Activated CD8-positive, alpha-beta memory T cell treated with anti-CD3 and anti-CD28 coated beads for 1 hour (primary cell): Measurements from ENCODE around the gene SOX6.

Experiments used
- DNase-seq, 2 donors: peaks; one replicate each; pipeline ENCODE4 v3.0.0-alpha.2; 2020; ENCODE audit warnings: low read depth in 1 of 2; ENCODE audit errors: extremely low read depth in 1 of 2

The SOX6 gene

GRCh38 chr11:16013649-16014275 is 342.6 kb downstream of the SOX6 start:
- DNase-seq = no peak

DNA sequence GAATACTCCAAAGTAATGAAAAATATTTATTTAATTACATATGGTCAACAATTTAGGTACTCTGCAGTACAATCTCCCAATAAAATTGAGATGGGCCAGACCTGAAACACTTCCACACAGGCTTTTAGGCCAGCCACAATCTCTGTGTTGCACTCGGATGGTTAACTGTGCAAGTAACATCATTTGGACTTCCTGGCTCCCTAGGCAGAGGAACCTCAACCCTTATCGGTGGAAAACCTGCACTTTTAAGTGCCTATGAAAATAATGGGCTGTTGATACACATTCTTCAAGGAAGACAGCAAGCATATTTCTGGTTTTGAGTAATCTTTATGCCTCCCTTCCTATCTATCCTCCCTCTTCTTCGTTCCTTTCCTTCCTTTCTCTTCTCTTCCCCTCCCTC is 343.1 kb downstream of the SOX6 start:
- no peak for DNase-seq

DNA sequence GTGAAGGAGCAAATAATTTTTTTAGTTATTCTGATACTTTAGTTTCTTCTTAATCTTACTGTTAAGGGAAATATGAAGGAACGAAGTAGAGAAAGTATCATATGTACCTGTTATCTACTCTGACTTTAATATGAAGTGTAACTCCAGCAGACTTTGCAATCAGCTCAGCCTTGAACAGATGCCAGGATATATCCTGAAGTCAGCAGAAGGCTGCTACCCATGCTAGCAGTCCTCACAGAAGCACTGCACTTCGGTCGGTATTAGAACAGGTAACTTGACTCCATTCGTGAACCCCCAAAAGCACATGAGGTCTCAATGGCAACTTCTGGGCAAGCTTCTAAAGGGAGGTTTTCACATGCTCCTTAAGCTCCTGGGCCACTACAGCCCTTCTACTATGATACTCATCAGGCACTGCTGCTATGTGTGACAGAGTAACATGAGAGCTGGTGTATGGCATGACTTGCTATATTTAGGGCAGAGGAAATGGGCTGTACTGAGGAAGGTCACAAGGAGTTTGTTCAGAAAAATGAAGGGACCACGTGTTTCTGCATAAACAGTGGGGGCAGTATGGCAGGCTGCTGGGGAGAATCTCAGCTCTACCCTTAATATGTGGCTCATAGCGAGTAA is 344.1 kb downstream of the SOX6 start:
- no peak for DNase-seq

DNA sequence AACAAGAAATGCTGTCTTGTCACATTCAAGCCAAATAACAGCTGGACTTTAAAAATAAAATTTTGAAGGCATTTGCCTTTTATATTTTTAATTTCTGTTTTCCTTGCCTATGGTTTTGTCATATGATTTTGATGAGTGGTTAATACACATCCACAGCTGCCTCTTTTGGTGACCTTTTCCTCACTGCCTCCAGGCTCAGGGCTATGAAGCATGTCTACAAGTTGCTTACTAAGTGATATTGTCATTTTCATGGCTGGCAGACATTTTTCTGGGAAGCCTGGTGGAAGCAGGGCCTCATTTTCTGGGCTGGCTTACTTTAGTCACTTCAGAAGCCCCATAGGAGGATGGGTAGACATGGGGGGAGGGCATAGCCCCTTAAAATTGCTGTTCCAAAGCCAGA is 344.9 kb downstream of the SOX6 start:
- no peak for DNase-seq

DNA sequence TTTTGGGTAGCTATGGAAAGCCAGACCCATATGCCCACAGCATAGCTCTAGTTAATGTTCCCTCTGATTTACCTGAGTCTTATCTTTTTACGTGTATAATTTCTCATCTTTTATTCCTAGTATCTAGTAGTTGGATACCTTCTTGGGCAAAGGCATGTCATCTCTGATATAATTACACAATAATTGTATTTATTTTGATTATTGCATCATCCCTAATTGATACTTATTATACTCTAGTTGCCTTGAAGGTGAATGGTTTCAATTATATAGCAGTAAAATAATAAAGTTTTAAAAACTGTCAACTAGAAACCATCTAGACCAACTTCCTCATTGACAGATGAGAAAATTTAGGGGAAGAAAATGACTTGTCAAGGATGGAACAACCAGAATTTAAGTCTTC is 347.3 kb downstream of the SOX6 start:
- no peak for DNase-seq

- no peak for DNase-seq
These were observed 348.8 kb downstream of the SOX6 start for GRCh38 chr11:16007514-16007913.

GRCh38 chr11:16002942-16003341 is 353.4 kb downstream of the SOX6 start:
- no peak for DNase-seq

- DNase-seq = no peak
These were observed 354.4 kb downstream of the SOX6 start for GRCh38 chr11:16001899-16002426.

DNA sequence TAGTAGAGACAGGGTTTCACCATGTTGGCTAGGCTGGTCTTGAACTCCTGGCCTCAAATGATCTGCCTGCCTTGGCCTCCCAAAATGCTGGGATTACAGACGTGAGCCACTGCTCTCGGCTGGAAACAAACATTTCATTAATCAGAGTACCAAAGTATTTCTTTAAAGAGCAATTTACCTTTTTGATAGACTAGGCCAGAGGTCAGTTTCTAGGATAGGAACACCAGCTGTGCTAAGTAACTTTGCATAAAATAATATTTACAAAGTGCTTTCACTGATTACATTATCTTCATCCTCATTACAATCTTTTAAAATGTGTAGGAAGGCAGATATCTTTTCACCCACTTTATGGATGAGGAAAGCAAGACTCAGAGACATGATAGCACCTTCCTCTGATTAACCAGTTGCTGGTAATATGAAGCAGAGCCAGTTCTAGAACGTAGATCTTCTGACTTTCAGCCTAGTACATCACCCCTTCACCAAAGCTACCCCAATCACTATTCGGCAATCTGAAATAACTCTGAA is 355.2 kb downstream of the SOX6 start:
- no peak for DNase-seq

DNA sequence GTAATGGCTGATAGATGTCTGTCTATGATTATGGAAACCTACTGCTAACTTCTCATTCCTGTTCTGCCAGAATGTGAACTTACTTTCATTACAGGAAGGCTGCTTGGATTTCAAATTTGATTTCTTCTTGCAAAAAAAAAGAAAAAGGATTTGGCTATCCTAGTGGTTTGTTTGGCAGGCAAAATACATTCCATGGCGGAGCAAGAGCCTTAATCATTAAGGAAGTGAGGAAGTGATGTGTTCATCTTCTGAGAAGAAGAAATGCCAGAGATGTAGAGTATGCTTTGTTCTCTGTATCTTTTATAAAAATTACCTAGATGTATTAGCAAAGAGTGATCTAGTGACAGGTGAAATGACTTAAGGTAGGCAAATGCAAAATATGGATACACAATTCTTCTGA is 356.3 kb downstream of the SOX6 start:
- DNase-seq = no peak

GRCh38 chr11:15993345-15993744 is 363.0 kb downstream of the SOX6 start:
- no peak for DNase-seq

DNA sequence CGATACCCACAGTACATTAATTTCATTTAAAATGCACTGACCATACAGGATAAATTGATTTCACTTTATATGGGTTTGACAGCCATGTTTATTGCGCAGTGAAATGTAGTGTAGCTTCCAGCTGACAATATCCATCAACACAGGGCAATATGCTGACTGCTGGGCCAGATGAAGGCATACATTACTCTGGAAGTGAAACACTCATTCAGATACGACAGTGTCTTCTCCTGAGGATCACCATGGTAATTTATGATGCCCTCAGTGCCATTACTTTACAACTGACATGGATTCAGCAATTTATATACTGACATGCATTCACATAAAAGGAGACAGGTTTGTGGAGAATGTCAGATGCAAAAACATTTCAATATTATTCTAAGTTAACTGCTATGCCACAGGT is 365.1 kb downstream of the SOX6 start:
- no peak for DNase-seq

DNA sequence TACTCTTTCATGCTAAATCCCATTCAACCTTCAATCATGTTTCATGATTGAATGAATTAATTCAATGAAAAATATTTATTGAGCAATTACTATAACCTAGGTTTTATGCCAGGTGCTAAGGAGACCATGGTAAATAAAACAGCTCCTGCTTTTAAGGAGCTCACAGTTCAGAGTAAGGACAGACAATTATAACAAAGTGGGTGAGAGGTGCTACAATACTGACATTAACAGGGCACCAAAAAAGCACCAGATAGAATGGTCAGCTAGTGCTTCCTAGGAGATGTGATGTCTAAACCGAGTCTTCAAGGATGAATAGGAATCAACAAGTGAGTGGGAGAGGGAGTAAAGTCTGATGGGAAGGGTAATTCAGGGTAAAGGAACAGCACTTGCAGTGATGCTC is 366.7 kb downstream of the SOX6 start:
- no peak for DNase-seq

DNA sequence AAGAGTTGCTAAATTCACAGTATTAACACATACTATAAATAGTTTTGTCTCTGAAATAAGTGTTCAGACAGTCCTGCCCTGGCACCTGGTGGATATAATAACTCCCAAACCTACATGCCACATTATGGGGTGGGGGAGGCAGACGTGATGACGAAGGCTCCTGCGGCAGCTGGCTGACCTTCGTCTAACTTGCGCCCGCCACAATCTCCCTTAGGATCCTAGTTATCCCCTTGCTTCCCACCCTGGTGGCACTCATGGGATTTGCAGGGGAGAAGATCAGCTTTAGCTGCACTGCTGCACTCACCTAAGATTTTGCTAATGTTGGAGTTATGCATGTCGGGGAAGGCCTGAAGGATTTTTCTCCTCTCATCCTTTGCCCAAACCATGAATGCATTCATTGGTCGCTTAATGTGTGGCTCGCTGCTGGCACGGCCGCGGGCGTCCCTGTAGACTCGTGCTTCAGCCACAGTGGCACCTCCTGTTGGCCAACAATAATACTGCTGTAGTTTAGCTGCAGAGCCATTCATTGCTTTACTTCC is 367.6 kb downstream of the SOX6 start:
- DNase-seq = no peak

DNA sequence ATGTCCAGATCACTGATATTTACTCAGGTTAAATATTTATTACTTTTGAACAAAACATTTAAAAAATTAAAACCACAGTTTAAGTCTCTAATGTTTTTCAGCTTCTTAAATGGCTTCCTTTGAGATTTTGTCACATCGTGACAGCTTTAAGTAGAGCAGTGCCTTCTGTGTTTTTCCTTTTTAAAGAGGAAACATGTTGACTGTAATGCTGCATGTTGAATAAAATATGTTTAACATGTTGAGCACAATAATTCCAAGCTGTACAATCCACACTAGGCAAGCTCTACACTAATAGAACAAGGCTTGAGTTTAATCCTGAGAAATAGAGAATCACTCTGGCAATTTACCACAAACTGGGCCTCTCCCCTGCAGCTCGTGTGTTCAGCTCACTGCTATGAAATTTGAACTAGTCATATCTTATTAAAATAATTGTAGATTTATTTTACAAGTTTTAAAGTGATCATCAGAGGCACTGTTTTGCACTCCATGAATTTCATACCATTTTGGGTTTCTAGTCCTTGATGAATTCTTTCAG is 368.3 kb downstream of the SOX6 start:
- DNase-seq = no peak

DNA sequence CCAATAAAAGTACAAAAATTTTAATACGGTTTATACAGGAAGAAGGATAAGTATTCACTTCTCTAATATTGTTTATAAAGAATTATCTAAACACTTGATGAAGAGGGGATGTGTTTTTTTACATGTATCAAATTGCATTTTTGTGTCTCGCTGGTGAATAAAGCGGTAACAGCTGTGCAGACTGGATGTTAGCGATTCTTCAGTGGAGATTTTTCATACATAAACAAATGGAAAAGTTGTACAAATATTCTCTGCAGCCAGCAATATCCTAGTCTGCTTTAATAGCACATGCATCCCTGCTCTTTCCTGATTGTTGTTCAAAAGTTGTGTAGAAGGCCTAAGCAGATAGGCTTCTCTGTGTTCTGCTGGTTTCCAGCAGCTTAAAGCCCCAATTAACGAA is 369.3 kb downstream of the SOX6 start:
- DNase-seq = no peak

DNA sequence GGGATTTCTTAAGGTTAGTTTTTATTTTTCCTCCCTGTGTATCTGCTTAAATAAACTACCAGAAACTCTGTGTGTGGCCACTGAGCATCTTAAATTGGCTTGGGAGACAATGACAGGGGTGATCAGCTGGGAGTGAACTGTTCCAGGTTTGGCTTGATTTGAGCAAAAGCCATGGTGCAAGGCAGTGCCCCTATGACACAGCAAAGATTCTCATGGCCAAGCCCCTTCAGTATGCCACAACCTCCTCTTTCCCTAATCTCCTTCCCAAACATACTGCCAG is 370.5 kb downstream of the SOX6 start:
- DNase-seq = no peak

DNA sequence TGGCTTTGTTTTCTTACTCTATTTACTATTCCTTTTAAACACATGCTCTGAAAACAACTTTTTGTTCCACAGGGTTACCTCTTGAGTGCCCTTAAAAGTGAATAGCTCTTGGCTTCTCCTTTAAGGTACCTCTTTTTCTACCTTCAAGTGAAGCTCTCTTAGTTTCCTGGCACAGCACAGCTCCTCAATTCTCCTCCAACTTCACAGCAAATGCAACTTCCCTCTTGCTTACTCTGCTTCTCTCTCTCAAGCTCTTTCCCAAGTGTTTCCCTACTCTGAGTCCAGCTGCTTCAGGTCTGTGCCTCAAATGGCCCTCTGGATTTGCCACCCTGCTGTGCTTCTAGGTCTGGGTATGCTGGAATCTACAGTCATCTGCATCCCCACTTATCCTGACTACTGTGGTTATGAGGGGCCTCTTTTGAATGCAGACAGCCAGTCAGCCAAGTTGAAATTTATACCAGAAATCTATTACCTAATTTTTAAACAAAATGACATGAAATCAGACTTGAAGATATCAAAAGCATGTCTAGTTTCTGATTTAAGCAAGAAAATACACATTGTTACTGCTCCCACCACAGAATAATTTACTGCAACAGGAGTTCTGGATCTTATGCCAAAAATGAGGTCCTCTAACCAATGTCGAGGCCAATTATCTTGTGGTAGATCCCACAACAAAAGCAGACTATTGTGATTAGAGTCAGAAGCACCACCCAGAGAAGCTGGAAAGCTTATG is 371.1 kb downstream of the SOX6 start:
- no peak for DNase-seq

- DNase-seq = no peak
These were observed 375.1 kb downstream of the SOX6 start for GRCh38 chr11:15981292-15981691.

DNA sequence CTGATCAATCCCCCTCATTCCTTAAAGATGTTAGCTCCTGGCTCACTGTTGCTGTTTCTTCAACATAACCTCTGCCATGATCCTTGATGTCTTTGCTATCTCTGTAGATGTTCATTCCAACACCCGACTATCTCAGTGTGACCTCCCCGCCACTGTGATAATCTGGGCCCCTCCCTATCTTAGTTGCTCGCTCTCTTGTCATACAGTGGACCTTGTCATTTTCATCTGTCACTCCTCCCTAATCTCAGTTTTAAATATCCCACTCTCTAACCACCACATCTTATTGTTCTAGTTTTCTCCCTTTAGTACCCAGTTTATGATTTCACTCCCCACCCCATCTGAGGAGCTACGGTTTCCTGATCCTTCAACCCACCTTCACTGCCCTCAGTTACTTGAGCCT is 379.2 kb downstream of the SOX6 start:
- no peak for DNase-seq

DNA sequence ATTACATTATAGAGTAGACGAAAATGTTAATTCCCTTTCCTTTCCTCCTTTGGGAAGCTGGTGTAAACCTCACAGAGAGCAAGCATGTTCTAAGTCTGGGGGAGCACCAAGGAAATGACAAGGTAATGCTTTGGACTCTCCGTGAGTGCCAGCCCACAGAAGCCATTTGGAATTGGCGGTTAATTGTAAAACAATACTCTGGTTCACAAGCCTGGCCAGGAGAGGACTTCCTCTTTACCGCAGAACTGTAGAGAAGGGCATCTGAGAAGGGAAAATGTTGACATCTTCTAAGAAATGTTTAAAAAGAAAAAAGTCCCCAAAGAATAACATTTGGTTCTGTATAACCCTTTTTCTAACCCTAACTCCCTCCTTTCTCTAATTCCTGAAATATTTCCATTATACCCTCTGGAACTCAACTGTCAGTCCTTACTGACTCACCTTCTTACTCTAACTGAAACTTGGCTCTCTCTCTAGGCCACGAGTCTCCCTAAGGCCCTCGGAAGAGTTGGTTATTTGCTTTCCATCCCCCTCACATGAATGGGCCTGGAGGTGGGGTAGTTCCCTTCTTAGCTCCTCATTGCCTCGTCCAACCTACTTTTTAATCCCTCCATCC is 379.8 kb downstream of the SOX6 start:
- DNase-seq = no peak
